H1 (cell line): ENCODE results near the gene DARS1. TPM values are rescaled to one million over a fixed set of nuclear protein-coding genes. Genes with fewer than 3 reads are reported as not detected.

Experiments
- CTCF ChIA-PET: fragments of 300-600 bp; sonication (Branson Sonifier 250); formaldehyde crosslinking; loops from one replicate; lab custom pipeline; 2021; ENCODE audit not compliant: partially characterized antibody; lab: Charles Lee
- POLR2A ChIA-PET: fragments of 300-600 bp; sonication (Branson Sonifier 250); formaldehyde crosslinking; loops from one replicate; lab custom pipeline; 2021; ENCODE audit warnings: inconsistent platforms; ENCODE audit not compliant: partially characterized antibody; lab: Charles Lee
- DNase-seq, 2 experiments: peaks; one replicate each; pipeline versions ENCODE4 v3.0.0 to v3.0.0-alpha.2; 2010 to 2022; ENCODE audit warnings: low spot score in 2 of 2, low read depth in 1 of 2, mixed read lengths in 1 of 2
- FAIRE-seq: peaks from 2 replicates; lab custom pipeline; 2011; peaks lifted over from hg19 to GRCh38; lab: Jason Lieb, UNC
- H2AFZ ChIP-seq: 2 replicates; pipeline ENCODE4 v1.8.1; 2012; ENCODE audit warnings: low read length, inconsistent platforms
- H2AK5ac ChIP-seq: 2 replicates; pipeline ENCODE4 v1.6.1; 2013; ENCODE audit warnings: low read depth, low read length
- H2BK120ac ChIP-seq: replicated peaks from 2 replicates; pipeline ENCODE3; 2013; ENCODE audit warnings: low read depth, low read length, inconsistent platforms
- H2BK12ac ChIP-seq: 2 replicates; pipeline ENCODE4 v1.6.1; 2013; ENCODE audit warnings: low read depth, low read length
- H2BK15ac ChIP-seq: 2 replicates; pipeline ENCODE4 v1.6.1; 2013; ENCODE audit warnings: low read length
- H2BK20ac ChIP-seq: 2 replicates; pipeline ENCODE4 v1.6.1; 2013; ENCODE audit warnings: low read length
- H2BK5ac ChIP-seq: 2 replicates; pipeline ENCODE4 v1.6.1; 2013; ENCODE audit warnings: low read depth, low read length
- H3K14ac ChIP-seq: 2 replicates; pipeline ENCODE4 v1.6.1; 2013; ENCODE audit warnings: inconsistent platforms; ENCODE audit not compliant: insufficient read length
- H3K18ac ChIP-seq: 2 replicates; pipeline ENCODE4 v1.6.1; 2013; ENCODE audit warnings: low read length; ENCODE audit errors: extremely low read depth
- H3K23ac ChIP-seq: 2 replicates; pipeline ENCODE4 v1.6.1; 2013; ENCODE audit warnings: inconsistent platforms; ENCODE audit not compliant: insufficient read length
- H3K23me2 ChIP-seq: 2 replicates; pipeline ENCODE4 v1.6.1; 2013; ENCODE audit warnings: low read depth, low read length
- H3K27ac ChIP-seq: 2 replicates; pipeline ENCODE4 v1.6.1; 2011; ENCODE audit warnings: low read depth, low read length, inconsistent platforms
- H3K27me3 ChIP-seq, 4 experiments: replicated peaks in 1 of 4; 1 replicate in 1 of 4; 2 replicates in 3 of 4; pipeline versions ENCODE4 v1.6.1 to v1.8.1; 2011 to 2013; ENCODE audit warnings: low read length in 3 of 4, mild to moderate bottlenecking in 3 of 4, inconsistent platforms in 2 of 4, mixed read lengths in 2 of 4, moderate library complexity in 1 of 4; ENCODE audit not compliant: control insufficient read depth in 3 of 4, insufficient read depth in 3 of 4; ENCODE audit errors: extremely low read depth in 1 of 4
- H3K36me3 ChIP-seq, 4 experiments: 2 replicates each; pipeline versions ENCODE4 v1.6.1 to v1.8.1; 2011 to 2013; ENCODE audit warnings: mild to moderate bottlenecking in 4 of 4, low read length in 3 of 4, moderate library complexity in 2 of 4, control low read depth in 1 of 4, inconsistent platforms in 1 of 4; ENCODE audit not compliant: insufficient read depth in 4 of 4, control insufficient read depth in 2 of 4
- H3K4ac ChIP-seq: replicated peaks from 2 replicates; pipeline ENCODE3; 2013; ENCODE audit warnings: low read length, low read depth, mixed read lengths, inconsistent platforms; ENCODE audit not compliant: insufficient read length
- H3K4me1 ChIP-seq, 4 experiments: replicated peaks in 1 of 4; 1 replicate in 1 of 4; 2 replicates in 3 of 4; pipeline versions ENCODE4 v1.6.1 to v1.8.1; 2011 to 2013; ENCODE audit warnings: low read length in 3 of 4, inconsistent platforms in 2 of 4, mixed read lengths in 1 of 4; ENCODE audit not compliant: insufficient read depth in 4 of 4, control insufficient read depth in 3 of 4
- H3K4me2 ChIP-seq, 2 experiments: 2 replicates each; pipeline versions ENCODE4 v1.6.1 to v1.8.1; 2011 to 2013; ENCODE audit warnings: low read depth in 2 of 2, low read length in 2 of 2, control low read depth in 1 of 2, inconsistent platforms in 1 of 2, mild to moderate bottlenecking in 1 of 2; ENCODE audit not compliant: insufficient read depth in 1 of 2
- H3K4me3 ChIP-seq, 4 experiments: fragments of 200-600, 300-600 bp in 1 of 4; sonication (generic), shearing (Covaris generic), sonication (Bioruptor Twin) in 1 of 4; 2 replicates each; pipeline versions ENCODE4 v1.5.1 to v1.8.1; 2011 to 2016; ENCODE audit warnings: low read length in 4 of 4, low read depth in 3 of 4, control low read depth in 2 of 4, inconsistent platforms in 2 of 4, mild to moderate bottlenecking in 2 of 4, mixed read lengths in 1 of 4, moderate library complexity in 1 of 4; ENCODE audit not compliant: insufficient read depth in 2 of 4; ENCODE audit errors: extremely low read depth in 1 of 4
- H3K56ac ChIP-seq: replicated peaks from 2 replicates; pipeline ENCODE3; 2013; ENCODE audit warnings: low read depth, mild to moderate bottlenecking, mixed read lengths, low read length, inconsistent platforms; ENCODE audit not compliant: insufficient read length
- H3K79me1 ChIP-seq: 2 replicates; pipeline ENCODE4 v1.6.1; 2013; ENCODE audit warnings: low read depth, low read length, control low read depth
- H3K79me2 ChIP-seq, 2 experiments: 2 replicates each; pipeline versions ENCODE4 v1.6.1 to v1.8.1; 2012 to 2013; ENCODE audit warnings: low read length in 2 of 2, mild to moderate bottlenecking in 2 of 2, inconsistent platforms in 1 of 2; ENCODE audit not compliant: insufficient read depth in 2 of 2, control insufficient read depth in 1 of 2
- H3K9ac ChIP-seq, 4 experiments: replicated peaks in 1 of 4; 1 replicate in 1 of 4; 2 replicates in 3 of 4; pipeline versions ENCODE4 v1.6.1 to v1.8.1; 2011 to 2013; ENCODE audit warnings: low read depth in 3 of 4, low read length in 3 of 4, control low read depth in 2 of 4, mild to moderate bottlenecking in 2 of 4, moderate library complexity in 2 of 4, inconsistent platforms in 1 of 4; ENCODE audit errors: extremely low read depth in 1 of 4
- H3K9me3 ChIP-seq, 2 experiments: 2 replicates each; pipeline versions ENCODE4 v1.6.1 to v1.8.1; 2012 to 2013; ENCODE audit warnings: mild to moderate bottlenecking in 2 of 2, moderate library complexity in 2 of 2, control low read depth in 1 of 2, inconsistent platforms in 1 of 2, low read depth in 1 of 2, low read length in 1 of 2, mixed read lengths in 1 of 2; ENCODE audit not compliant: insufficient read depth in 2 of 2
- H4K20me1 ChIP-seq, 2 experiments: replicated peaks in 1 of 2; 2 replicates each; pipeline versions ENCODE3 to v1.8.1; 2011 to 2013; ENCODE audit warnings: inconsistent platforms in 2 of 2, low read length in 2 of 2, mild to moderate bottlenecking in 1 of 2; ENCODE audit not compliant: insufficient read depth in 2 of 2, control insufficient read depth in 1 of 2
- H4K5ac ChIP-seq: 2 replicates; pipeline ENCODE4 v1.6.1; 2013; ENCODE audit warnings: low read length, low read depth, mixed read lengths, inconsistent platforms; ENCODE audit not compliant: insufficient read length
- H4K8ac ChIP-seq: 2 replicates; pipeline ENCODE4 v1.8.0; 2013; ENCODE audit warnings: mild to moderate bottlenecking, moderate library complexity, low read length, inconsistent platforms; ENCODE audit not compliant: insufficient read depth; ENCODE audit errors: extremely low read depth
- H4K91ac ChIP-seq: replicated peaks from 2 replicates; pipeline ENCODE3; 2013; ENCODE audit warnings: low read length, mixed read lengths, inconsistent platforms; ENCODE audit not compliant: insufficient read length
- BRCA1 ChIP-seq: IDR thresholded peaks from 2 replicates; pipeline ENCODE4 v1.6.1; 2012; ENCODE audit warnings: low read depth, low read length, improper control_type of control experiment
- CHD2 ChIP-seq: IDR thresholded peaks from 2 replicates; pipeline ENCODE4 v1.6.1; 2012; ENCODE audit warnings: low read length, improper control_type of control experiment
- CREB1 ChIP-seq: IDR thresholded peaks from 2 replicates; pipeline ENCODE4 v1.6.1; 2012; ENCODE audit warnings: inconsistent platforms
- EGR1 ChIP-seq: IDR thresholded peaks from 2 replicates; pipeline ENCODE4 v1.6.1; 2011; ENCODE audit warnings: low read depth, low read length, borderline replicate concordance
- FOSL1 ChIP-seq: IDR thresholded peaks from 2 replicates; pipeline ENCODE4 v1.6.1; 2011; ENCODE audit warnings: mild to moderate bottlenecking, low read depth, low read length, moderate library complexity; ENCODE audit not compliant: insufficient read depth
- GTF2F1 ChIP-seq: IDR thresholded peaks from 2 replicates; pipeline ENCODE4 v1.6.1; 2012; ENCODE audit warnings: low read depth, low read length, improper control_type of control experiment, borderline replicate concordance
- HDAC6 ChIP-seq: IDR thresholded peaks from one replicate; pipeline ENCODE4 v1.7.1; 2012; ENCODE audit warnings: low read depth, mild to moderate bottlenecking, inconsistent platforms, low read length, moderate library complexity
- KDM4A ChIP-seq: IDR thresholded peaks from one replicate; pipeline ENCODE4 v1.7.1; 2012; ENCODE audit warnings: low read depth, mild to moderate bottlenecking, moderate library complexity, low read length, inconsistent platforms; ENCODE audit not compliant: severe bottlenecking
- MAX ChIP-seq: IDR thresholded peaks from 2 replicates; pipeline ENCODE4 v1.6.1; 2012; ENCODE audit warnings: inconsistent platforms
- POLR2AphosphoS5 ChIP-seq: IDR thresholded peaks from 2 replicates; pipeline ENCODE4 v1.6.1; 2011; ENCODE audit warnings: low read depth, low read length
- RXRA ChIP-seq: IDR thresholded peaks from 2 replicates; pipeline ENCODE4 v1.6.1; 2011; ENCODE audit warnings: low read depth, mild to moderate bottlenecking, low read length, moderate library complexity; ENCODE audit not compliant: insufficient read depth
- SP2 ChIP-seq: IDR thresholded peaks from 2 replicates; pipeline ENCODE4 v1.6.1; 2012; ENCODE audit warnings: mild to moderate bottlenecking, low read length, inconsistent platforms
- SUZ12 ChIP-seq: fragments of 200-600 bp; sonication (generic); IDR thresholded peaks from 2 replicates; pipeline ENCODE4 v1.6.1; 2012; ENCODE audit warnings: mild to moderate bottlenecking, inconsistent platforms, low read length, moderate library complexity, mixed read lengths
- USF2 ChIP-seq: IDR thresholded peaks from 2 replicates; pipeline ENCODE4 v1.6.1; 2011; ENCODE audit warnings: low read length, improper control_type of control experiment
- WGBS, 2 experiments: shearing (Covaris generic) in 1 of 2; methylation state at CpG; one replicate each; pipeline versions ENCODE4 v1.1.6 to v1.1.7; 2013 to 2015; ENCODE audit warnings: low lambda C conversion rate in 2 of 2, mixed read lengths in 2 of 2, inconsistent platforms in 1 of 2, low coverage in 1 of 2, missing lambda C conversion rate in 1 of 2; ENCODE audit not compliant: insufficient replicate concordance in 2 of 2, insufficient coverage in 1 of 2, insufficient read length in 1 of 2; ENCODE audit errors: extremely low coverage in 1 of 2, missing lambda C conversion rate in 1 of 2; 5-methylcytosine and 5-hydroxymethylcytosine counted together
- polyA plus RNA-seq, 7 experiments: library from polyadenylated mRNA; depleted of rRNA in 3 of 7; stranded (reverse) in 5 of 7; unstranded in 2 of 7; fragments of >200 nt in 5 of 7; fragments of 200-250 nt in 2 of 7; gene quantifications; 1 replicate in 5 of 7; 2 replicates in 1 of 7; 4 replicates in 1 of 7; pipeline versions ENCODE4 v1.2.1 to v1.2.3, GENCODE V29; 2011 to 2013; ENCODE audit warnings: missing spikeins in 2 of 7, mixed read lengths in 2 of 7
- total RNA-seq: library from RNA; stranded (reverse); fragmentation: NEBNext Ultra II Directional; extraction: Animal tissue kit (Norgen Biotek cat#: 25700); gene quantifications from 2 replicates; pipeline ENCODE4 v1.2.1, GENCODE V29; 2021

Gene DARS1
- total and polyA plus RNA-seq, 2 of the 8 experiments (the other 6 are each of a cell fraction or from before 2014, with no cell fraction given) = 61.7 to 85.9 TPM

- peaks cover 0 to 2% of the 10 kb centered on the region in 2 experiments for H4K20me1 ChIP-seq
- H2BK120ac ChIP-seq = no peak overlapping the region
- H3K9ac ChIP-seq = no peak overlapping the region
- H3K4ac ChIP-seq = no peak overlapping the region
- WGBS, 2 experiments = 96% methylated on average over 4 of the region's 4 CpGs; no CpG with 5 or more reads in 1 of the 2 experiments
- H3K36me3 ChIP-seq = peaks cover 24 to 87% (median 57%) of the 10 kb centered on the region in 4 experiments
- no peaks in the 10 kb centered on the region for H3K79me2 ChIP-seq
- no peak overlapping the region for H2BK15ac ChIP-seq
- no peak overlapping the region for H2BK20ac ChIP-seq
- H3K27ac ChIP-seq = no peak overlapping the region
- H2BK12ac ChIP-seq = no peak overlapping the region
- H2AFZ ChIP-seq = no peak overlapping the region
- no peaks in the 10 kb centered on the region for H3K23me2 ChIP-seq
- H3K4me2 ChIP-seq = no peak overlapping the region
- no peak overlapping the region for H3K56ac ChIP-seq
- H4K91ac ChIP-seq = no peak overlapping the region
- H2AK5ac ChIP-seq = no peak overlapping the region
- H4K5ac ChIP-seq = no peak overlapping the region
- H3K23ac ChIP-seq = no peak overlapping the region
- H2BK5ac ChIP-seq = no peak overlapping the region
- no peaks in the 10 kb centered on the region for H3K9me3 ChIP-seq
- no peak overlapping the region for H3K4me3 ChIP-seq
- H4K8ac ChIP-seq = no peak overlapping the region
- H3K18ac ChIP-seq = no peak overlapping the region
- no peaks in the 10 kb centered on the region for H3K79me1 ChIP-seq
- DNase-seq (no peak), FAIRE-seq (no peak)
- ChIA-PET CTCF (no interaction called here), POLR2A (interaction anchor here (0.9 to 1.8 kb wide), 5 partner anchors 10 to 22 kb away, joined by 3 to 4 read pairs (median 3); no protein-coding TSS in a partner anchor)
- no peaks in the 10 kb centered on the region for H3K4me1 ChIP-seq
- H3K27me3 ChIP-seq = peaks cover 0 to 1% (median 0%) of the 10 kb centered on the region in 4 experiments; a peak in 1 of 7 replicates
- H3K14ac ChIP-seq = no peak overlapping the region
- TF ChIP-seq BRCA1 (no peak), KDM4A (no peak), MAX (no peak), CREB1 (no peak), SP2 (no peak), FOSL1 (no peak), RXRA (no peak), SUZ12 (no peak), HDAC6 (no peak), EGR1 (no peak), GTF2F1 (no peak), POLR2AphosphoS5 (no peak), CHD2 (no peak), USF2 (no peak)
Measured at GRCh38 chr2:135862718-135863117, 122.7 kb downstream of the DARS1 start.
